Left lung (tissue), 10 donors: ENCODE results near the gene MRPS11. TPM values are rescaled to one million over a fixed set of nuclear protein-coding genes. Genes with fewer than 3 reads are reported as not detected.

Experiments used
- ATAC-seq: fragments of 200-7000 bp; cut with Tn5 transposase; one replicate; pipeline ENCODE4 v1.9.1; 2020; ENCODE audit warnings: moderate library complexity
- DNase-seq, 4 donors: peaks; one replicate each; pipeline ENCODE4 v3.0.0-alpha.2; 2013 to 2020
- H3K27ac ChIP-seq, 2 donors: fragments of 200-600 bp; sonication (generic) in 1 of 2; one replicate each; pipeline versions ENCODE4 v1.5.0 to v1.8.0; 2020 to 2021
- H3K27me3 ChIP-seq, 2 donors: fragments of 200-600 bp; sonication (generic) in 1 of 2; one replicate each; pipeline versions ENCODE4 v1.5.0 to v1.8.0; 2020 to 2021
- H3K36me3 ChIP-seq, 2 donors: fragments of 200-600 bp; sonication (generic) in 1 of 2; one replicate each; pipeline versions ENCODE4 v1.5.0 to v1.8.0; 2020 to 2021
- H3K4me1 ChIP-seq, 2 donors: fragments of 200-600 bp; one replicate each; pipeline ENCODE4 v1.8.0; 2021
- H3K4me3 ChIP-seq, 2 donors: fragments of 200-600 bp; sonication (generic) in 1 of 2; one replicate each; pipeline versions ENCODE4 v1.5.0 to v1.8.0; 2020 to 2021; ENCODE audit warnings: mild to moderate bottlenecking in 1 of 2
- H3K9me3 ChIP-seq, 2 donors: fragments of 200-600 bp; sonication (generic) in 1 of 2; one replicate each; pipeline versions ENCODE4 v1.5.0 to v1.8.0; 2020 to 2021
- CTCF ChIP-seq, 2 donors: fragments of 200-600 bp; sonication (generic) in 1 of 2; IDR thresholded peaks; one replicate each; pipeline versions ENCODE4 v1.5.0 to v1.8.0; 2021; ENCODE audit warnings: antibody characterized with exemption in 2 of 2
- intact Hi-C, 2 donors: fragments of 100-400 bp; cut with DNase I; formaldehyde crosslinking; loops; one replicate each; pipeline versions ENCODE4 v1.11.2 to v1.14.2; 2022
- polyA plus RNA-seq, 6 donors: library from polyadenylated mRNA; unstranded; fragments of 120-200 nt; gene quantifications; one replicate each; pipeline ENCODE4 v1.2.1, GENCODE V29; 2013; ENCODE audit not compliant: insufficient read length in 6 of 6
- total RNA-seq, 2 donors: library from RNA; stranded (reverse); fragmentation: NEBNext Ultra II Directional; extraction: Animal tissue kit (Norgen Biotek cat#: 25700); gene quantifications; one replicate each; pipeline ENCODE4 v1.2.1, GENCODE V29; 2021
- donor health status: DM: no; HTN: yes; CAD: no.
- donor health status: DM: no; HTN: no; CAD: no.

Gene MRPS11
- total and polyA plus RNA-seq, 8 donors, result 35.2 to 45.9 (median 40.4) TPM

GRCh38 chr15:88476635-88477060 is 9.1 kb downstream of the MRPS11 start:
- Histone ChIP-seq H3K9me3 (no peaks in the 10 kb centered on the region), H3K27ac (no peak overlapping the region), H3K27me3 (no peaks in the 10 kb centered on the region), H3K36me3 (peaks cover 0 to 74% of the 10 kb centered on the region in 2 donors), H3K4me1 (no peaks in the 10 kb centered on the region), H3K4me3 (no peak overlapping the region)
- DNase-seq (peak in 1 of 4 donors; percentile 39), ATAC-seq (no peak)
- intact Hi-C loops, result no loop called here
- no peak for TF ChIP-seq CTCF (IDR thresholded peaks at IDR 0.05)

GRCh38 chr15:88477126-88477525 is 9.6 kb downstream of the MRPS11 start:
- no peak overlapping the region for H3K4me3 ChIP-seq
- intact Hi-C loops, result no loop called here
- H3K9me3 ChIP-seq, result no peaks in the 10 kb centered on the region
- peaks cover 0 to 74% of the 10 kb centered on the region in 2 donors for H3K36me3 ChIP-seq
- H3K4me1 ChIP-seq, result no peaks in the 10 kb centered on the region
- DNase-seq (no peak), ATAC-seq (no peak)
- no peak overlapping the region for H3K27ac ChIP-seq
- H3K27me3 ChIP-seq, result no peaks in the 10 kb centered on the region
- TF ChIP-seq CTCF (IDR thresholded peaks at IDR 0.05), result no peak

GRCh38 chr15:88477904-88478303 is 10.4 kb downstream of the MRPS11 start:
- H3K4me1 ChIP-seq, result no peaks in the 10 kb centered on the region
- no peaks in the 10 kb centered on the region for H3K9me3 ChIP-seq
- DNase-seq, result no peak
- no peaks in the 10 kb centered on the region for H3K27me3 ChIP-seq
- H3K36me3 ChIP-seq, result peaks cover 0 to 66% of the 10 kb centered on the region in 2 donors
- intact Hi-C loops, result no loop called here
- no peak overlapping the region for H3K27ac ChIP-seq
- no peak for TF ChIP-seq CTCF (IDR thresholded peaks at IDR 0.05)
- ATAC-seq, result no peak
- no peak overlapping the region for H3K4me3 ChIP-seq

GRCh38 chr15:88479169-88479568 is 11.7 kb downstream of the MRPS11 start:
- H3K4me1 ChIP-seq, result no peaks in the 10 kb centered on the region
- H3K9me3 ChIP-seq, result no peaks in the 10 kb centered on the region
- intact Hi-C loops, result no loop called here
- TF ChIP-seq CTCF (IDR thresholded peaks at IDR 0.05), result no peak
- ATAC-seq, result no peak
- peaks cover 0 to 53% of the 10 kb centered on the region in 2 donors for H3K36me3 ChIP-seq
- H3K27me3 ChIP-seq, result no peaks in the 10 kb centered on the region
- H3K27ac ChIP-seq, result no peak overlapping the region
- DNase-seq, result no peak
- H3K4me3 ChIP-seq, result no peak overlapping the region

- no peaks in the 10 kb centered on the region for H3K27me3 ChIP-seq
- DNase-seq (no peak), ATAC-seq (no peak)
- H3K4me3 ChIP-seq, result no peak overlapping the region
- TF ChIP-seq CTCF (IDR thresholded peaks at IDR 0.05), result no peak
- H3K27ac ChIP-seq, result no peak overlapping the region
- H3K9me3 ChIP-seq, result no peaks in the 10 kb centered on the region
- intact Hi-C loops, result no loop called here
- H3K36me3 ChIP-seq, result peaks cover 0 to 36% of the 10 kb centered on the region in 2 donors
- H3K4me1 ChIP-seq, result no peaks in the 10 kb centered on the region
Measured at GRCh38 chr15:88480981-88481380, 13.5 kb downstream of the MRPS11 start.
